Neural progenitor cell (in vitro differentiated cells): ENCODE measurements around the gene SF3A1. TPM values are rescaled to one million over a fixed set of nuclear protein-coding genes. Genes with fewer than 3 reads are reported as not detected.

ENCODE experiments used
- DNase-seq: peaks from one replicate; pipeline ENCODE4 v3.0.0-alpha.2; 2016; ENCODE audit warnings: low spot score
- H2AFZ ChIP-seq: fragments of 200-600 bp; sonication (generic); replicated peaks from 2 replicates; pipeline ENCODE4 v1.6.1; 2016; ENCODE audit warnings: antibody characterized with exemption
- H3F3A ChIP-seq: fragments of 200-600 bp; sonication (generic); 2 replicates; pipeline ENCODE4 v1.6.1; 2016; ENCODE audit warnings: antibody characterized with exemption, low read depth
- H3K27ac ChIP-seq: fragments of 200-600 bp; sonication (generic); 2 replicates; pipeline ENCODE4 v1.5.1; 2016; ENCODE audit warnings: mild to moderate bottlenecking
- H3K27me3 ChIP-seq: fragments of 200-600 bp; sonication (generic); 2 replicates; pipeline ENCODE4 v1.6.1; 2016; ENCODE audit warnings: mild to moderate bottlenecking, moderate library complexity
- H3K36me3 ChIP-seq: fragments of 200-600 bp; sonication (generic); 2 replicates; pipeline ENCODE4 v1.5.1; 2016
- H3K4me1 ChIP-seq: fragments of 200-600 bp; sonication (generic); 2 replicates; pipeline ENCODE4 v1.6.1; 2016; ENCODE audit warnings: mixed run types
- H3K4me2 ChIP-seq: fragments of 200-600 bp; sonication (generic); 2 replicates; pipeline ENCODE4 v1.6.1; 2016
- H3K4me3 ChIP-seq: fragments of 200-600 bp; sonication (generic); 2 replicates; pipeline ENCODE4 v1.5.1; 2016
- H3K79me2 ChIP-seq: fragments of 200-600 bp; sonication (generic); 2 replicates; pipeline ENCODE4 v1.6.1; 2016; ENCODE audit warnings: low read depth
- H3K9ac ChIP-seq: fragments of 200-600 bp; sonication (generic); 2 replicates; pipeline ENCODE4 v1.6.1; 2016
- H3K9me3 ChIP-seq: fragments of 200-600 bp; sonication (generic); 2 replicates; pipeline ENCODE4 v1.5.1; 2016; ENCODE audit warnings: low read depth
- H4K20me1 ChIP-seq: fragments of 200-600 bp; sonication (generic); 2 replicates; pipeline ENCODE4 v1.6.1; 2016; ENCODE audit warnings: low read depth
- H3K27ac Mint-ChIP-seq: 3 replicates; pipeline ENCODE4 v1.8.0; 2021; ENCODE audit warnings: mixed read lengths
- H3K27me3 Mint-ChIP-seq: 2 replicates; pipeline ENCODE4 v1.8.0; 2022; ENCODE audit warnings: low read depth, mild to moderate bottlenecking, inconsistent platforms, moderate library complexity, mixed read lengths; ENCODE audit not compliant: insufficient read depth
- H3K36me3 Mint-ChIP-seq: 3 replicates; pipeline ENCODE4 v1.8.0; 2021; ENCODE audit warnings: mixed read lengths
- H3K4me1 Mint-ChIP-seq: 3 replicates; pipeline ENCODE4 v1.8.0; 2021; ENCODE audit warnings: mixed read lengths
- H3K4me3 Mint-ChIP-seq: 3 replicates; pipeline ENCODE4 v1.8.0; 2021; ENCODE audit warnings: mild to moderate bottlenecking, moderate library complexity, mixed read lengths
- H3K9me3 Mint-ChIP-seq: 3 replicates; pipeline ENCODE4 v1.8.0; 2020; ENCODE audit warnings: mixed read lengths
- CTCF ChIP-seq: fragments of 200-600 bp; sonication (generic); IDR thresholded peaks from 2 replicates; pipeline ENCODE4 v1.5.1; 2017; ENCODE audit warnings: antibody characterized with exemption, mild to moderate bottlenecking
- EZH2 ChIP-seq: fragments of 200-600 bp; sonication (generic); IDR thresholded peaks from 2 replicates; pipeline ENCODE4 v1.6.1; 2017; ENCODE audit warnings: antibody characterized with exemption, mild to moderate bottlenecking, moderate library complexity
- EZH2phosphoT487 ChIP-seq: fragments of 200-600 bp; sonication (generic); IDR thresholded peaks from 2 replicates; pipeline ENCODE4 v1.6.1; 2017; ENCODE audit warnings: antibody characterized with exemption
- total RNA-seq: library from RNA; depleted of rRNA; stranded (reverse); fragments of >200 nt; gene quantifications from 2 replicates; pipeline ENCODE4 v1.2.3, GENCODE V29; 2015; ENCODE audit warnings: low replicate concordance

Gene SF3A1
- total RNA-seq, 1 donor from 2014 or later = 29.2 TPM

DNA sequence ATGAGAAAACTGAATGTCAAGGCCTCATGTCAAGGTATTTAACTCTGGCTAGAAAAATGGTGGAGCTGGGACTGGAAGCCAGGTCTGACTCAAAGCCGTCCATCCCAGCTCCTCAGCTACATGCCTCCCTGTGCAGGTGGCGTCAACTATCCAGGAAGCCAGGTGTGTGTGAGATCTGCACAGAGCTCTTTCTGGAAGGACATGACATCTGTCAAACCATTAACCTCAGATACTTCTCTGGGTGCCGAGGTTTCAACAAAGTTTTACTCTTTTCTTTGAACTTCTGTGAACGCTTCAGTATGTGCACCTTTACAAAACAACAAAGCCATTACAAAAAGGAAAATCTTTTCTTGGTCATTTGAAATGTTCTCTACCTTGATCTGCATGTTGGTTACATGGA, 60.4 kb downstream of the SF3A1 start:
- H3K4me2 ChIP-seq = no peak overlapping the region
- peaks cover 2% of the 10 kb centered on the region for H3K27me3 Mint-ChIP-seq
- H3K36me3 ChIP-seq = no peaks in the 10 kb centered on the region
- no peaks in the 10 kb centered on the region for H3K9me3 ChIP-seq
- H3F3A ChIP-seq = no peaks in the 10 kb centered on the region
- no peaks in the 10 kb centered on the region for H3K4me1 ChIP-seq
- no peak for TF ChIP-seq CTCF
- no peak for TF ChIP-seq EZH2phosphoT487
- TF ChIP-seq EZH2 = no peak
- H3K9me3 Mint-ChIP-seq = no peaks in the 10 kb centered on the region
- H3K27ac Mint-ChIP-seq = no peak overlapping the region
- H3K79me2 ChIP-seq = no peaks in the 10 kb centered on the region
- H3K4me3 Mint-ChIP-seq = no peak overlapping the region
- no peaks in the 10 kb centered on the region for H3K27me3 ChIP-seq
- H4K20me1 ChIP-seq = no peaks in the 10 kb centered on the region
- no peak for DNase-seq
- no peak overlapping the region for H3K4me3 ChIP-seq
- no peak overlapping the region for H2AFZ ChIP-seq
- H3K36me3 Mint-ChIP-seq = no peaks in the 10 kb centered on the region
- H3K4me1 Mint-ChIP-seq = no peaks in the 10 kb centered on the region
- H3K27ac ChIP-seq = no peak overlapping the region
- no peak overlapping the region for H3K9ac ChIP-seq

GRCh38 chr22:30295576-30295975, 61.1 kb downstream of the SF3A1 start:
- Histone ChIP-seq H3K79me2 (no peaks in the 10 kb centered on the region), H3K4me2 (no peak overlapping the region), H4K20me1 (no peaks in the 10 kb centered on the region), H3K9ac (no peak overlapping the region), H2AFZ (no peak overlapping the region), H3F3A (peaks cover 4% of the 10 kb centered on the region), H3K27me3 (no peaks in the 10 kb centered on the region), H3K27ac (no peak overlapping the region), H3K9me3 (no peaks in the 10 kb centered on the region), H3K36me3 (no peaks in the 10 kb centered on the region), H3K4me1 (peaks cover 3% of the 10 kb centered on the region), H3K4me3 (no peak overlapping the region)
- Mint-ChIP-seq H3K4me1 (no peaks in the 10 kb centered on the region), H3K27me3 (peaks cover 2% of the 10 kb centered on the region), H3K9me3 (no peaks in the 10 kb centered on the region), H3K4me3 (no peak overlapping the region), H3K36me3 (no peaks in the 10 kb centered on the region), H3K27ac (no peak overlapping the region)
- no peak for TF ChIP-seq EZH2phosphoT487
- no peak for TF ChIP-seq CTCF
- TF ChIP-seq EZH2 = no peak
- no peak for DNase-seq

DNA sequence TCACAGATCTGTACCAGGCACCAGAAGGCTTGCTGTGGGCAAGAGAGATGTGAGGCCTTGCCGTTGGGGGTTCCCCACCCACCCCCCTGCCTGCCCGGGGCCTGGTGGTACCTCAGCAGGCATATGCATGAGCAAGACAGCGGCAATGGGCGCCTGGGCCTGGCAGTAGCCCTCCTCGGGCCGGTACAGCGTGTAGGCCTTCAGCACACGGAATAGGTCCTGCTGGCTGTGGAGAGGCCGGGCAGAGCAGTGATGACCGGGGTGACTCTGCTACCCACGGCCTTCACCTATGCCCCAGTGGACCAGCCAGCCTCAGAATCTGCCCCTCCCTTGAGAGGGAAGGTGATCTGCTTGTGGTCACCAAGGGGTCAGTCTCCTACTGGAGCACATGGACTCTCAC, 61.9 kb downstream of the SF3A1 start:
- Histone ChIP-seq H3K27me3 (no peaks in the 10 kb centered on the region), H2AFZ (no peak overlapping the region), H3K27ac (no peak overlapping the region), H4K20me1 (no peaks in the 10 kb centered on the region), H3K36me3 (no peaks in the 10 kb centered on the region), H3K4me2 (no peak overlapping the region), H3K4me1 (peaks cover 10% of the 10 kb centered on the region), H3K79me2 (no peaks in the 10 kb centered on the region), H3K4me3 (no peak overlapping the region), H3K9ac (no peak overlapping the region), H3F3A (peaks cover 11% of the 10 kb centered on the region), H3K9me3 (no peaks in the 10 kb centered on the region)
- H3K27me3 Mint-ChIP-seq = peaks cover 2% of the 10 kb centered on the region
- H3K9me3 Mint-ChIP-seq = no peaks in the 10 kb centered on the region
- H3K4me1 Mint-ChIP-seq = no peaks in the 10 kb centered on the region
- DNase-seq = no peak
- no peaks in the 10 kb centered on the region for H3K36me3 Mint-ChIP-seq
- H3K4me3 Mint-ChIP-seq = no peak overlapping the region
- TF ChIP-seq EZH2phosphoT487 (no peak), EZH2 (no peak), CTCF (no peak)
- no peak overlapping the region for H3K27ac Mint-ChIP-seq

- no peak overlapping the region for H3K4me3 ChIP-seq
- H2AFZ ChIP-seq = no peak overlapping the region
- no peaks in the 10 kb centered on the region for H3K9me3 Mint-ChIP-seq
- no peaks in the 10 kb centered on the region for H4K20me1 ChIP-seq
- H3K4me3 Mint-ChIP-seq = no peak overlapping the region
- no peaks in the 10 kb centered on the region for H3K79me2 ChIP-seq
- H3K36me3 Mint-ChIP-seq = no peaks in the 10 kb centered on the region
- no peaks in the 10 kb centered on the region for H3K36me3 ChIP-seq
- H3K27me3 ChIP-seq = no peaks in the 10 kb centered on the region
- H3K27ac ChIP-seq = no peak overlapping the region
- H3F3A ChIP-seq = peaks cover 16% of the 10 kb centered on the region
- H3K4me1 ChIP-seq = peaks cover 10% of the 10 kb centered on the region
- TF ChIP-seq CTCF = no peak
- no peak for TF ChIP-seq EZH2phosphoT487
- TF ChIP-seq EZH2 = no peak
- no peak overlapping the region for H3K9ac ChIP-seq
- H3K27ac Mint-ChIP-seq = no peak overlapping the region
- no peaks in the 10 kb centered on the region for H3K4me1 Mint-ChIP-seq
- H3K27me3 Mint-ChIP-seq = peaks cover 2% of the 10 kb centered on the region
- DNase-seq = no peak
- H3K9me3 ChIP-seq = no peaks in the 10 kb centered on the region
- H3K4me2 ChIP-seq = no peak overlapping the region
Observed at GRCh38 chr22:30294066-30294465, 62.6 kb downstream of the SF3A1 start.
